ENCODE results near the gene NHLH1.

NHLH1 gene

GRCh38 chr1:160365325-160365724 is 1.5 kb upstream of the NHLH1 start:
- no peak for DNase-seq (ENCODE audit: low read depth, low spot score)
- CTCF ChIA-PET, result interaction anchor here (1.0 to 19.2 kb wide), 2 partner anchors 10 to 11 kb away, joined by 4 to 277 read pairs; no protein-coding TSS in a partner anchor
- no peak for TF ChIP-seq CTCF (IDR thresholded peaks at IDR 0.05; ENCODE audit: insufficient read depth, low read length, missing control alignments)
- POLR2A ChIA-PET, result no interaction called here
- H3K4me3 ChIP-seq (ENCODE audit: low read depth, low read length), result no peak overlapping the region

- TF ChIP-seq CTCF (IDR thresholded peaks at IDR 0.05; ENCODE audit: insufficient read depth, low read length, missing control alignments), result no peak
- CTCF ChIA-PET, result interaction anchor here (1.5 to 19.2 kb wide), 3 partner anchors 8 to 75 kb away, joined by 5 to 277 read pairs (median 8); no protein-coding TSS in a partner anchor
- no peak for DNase-seq (ENCODE audit: low read depth, low spot score)
- H3K4me3 ChIP-seq (ENCODE audit: low read depth, low read length), result no peak overlapping the region
- POLR2A ChIA-PET, result no interaction called here
These were observed 637 bp downstream of the NHLH1 start for GRCh38 chr1:160367516-160367900.

- no peak for DNase-seq (ENCODE audit: low read depth, low spot score)
- ChIA-PET CTCF (interaction anchor here (0.9 to 19.2 kb wide), 4 partner anchors 8 to 76 kb away, joined by 5 to 277 read pairs (median 6); no protein-coding TSS in a partner anchor), POLR2A (no interaction called here)
- no peak for TF ChIP-seq CTCF (IDR thresholded peaks at IDR 0.05; ENCODE audit: insufficient read depth, low read length, missing control alignments)
- H3K4me3 ChIP-seq (ENCODE audit: low read depth, low read length), result no peak overlapping the region
These were observed 1.4 kb downstream of the NHLH1 start for GRCh38 chr1:160367934-160368923.

GRCh38 chr1:160369087-160369486 is 2.2 kb downstream of the NHLH1 start:
- CTCF ChIA-PET, result interaction anchor here (1.5 to 19.2 kb wide), 3 partner anchors 7 to 77 kb away, joined by 5 to 277 read pairs (median 8); no protein-coding TSS in a partner anchor
- POLR2A ChIA-PET, result no interaction called here

GRCh38 chr1:160370561-160371345 is 3.9 kb downstream of the NHLH1 start:
- no peak overlapping the region for H3K4me3 ChIP-seq (ENCODE audit: low read depth, low read length)
- POLR2A ChIA-PET, result interaction anchor here (0.6 kb wide), 1 partner anchor 458 kb away, joined by 3 read pairs; no protein-coding TSS in a partner anchor
- CTCF ChIA-PET, result interaction anchor here (1.1 to 11.5 kb wide), 2 partner anchors 11 to 178 kb away, joined by 3 to 277 read pairs; partner anchors contain the start of gene NHLH1
- no peak for DNase-seq (ENCODE audit: low read depth, low spot score)
- no peak for TF ChIP-seq CTCF (IDR thresholded peaks at IDR 0.05; ENCODE audit: insufficient read depth, low read length, missing control alignments)

More at GRCh38 chr1:160369087-160369486, 2.2 kb downstream of the NHLH1 start:
- H3K4me3 ChIP-seq (ENCODE audit: low read depth, low read length), result no peak overlapping the region
- no peak for DNase-seq (ENCODE audit: low read depth, low spot score)
- TF ChIP-seq CTCF (IDR thresholded peaks at IDR 0.05; ENCODE audit: insufficient read depth, low read length, missing control alignments), result no peak
